GM10248 (cell line): ENCODE results near the gene WWP2.
"Not testable (repeated sequence)": the region's sequence is repeated elsewhere in the genome, so short reads cannot be mapped to it uniquely, and the experiment has no call there.

ENCODE experiments used
- CTCF ChIA-PET: fragments of 300-600 bp; sonication (Branson Sonifier 250); formaldehyde crosslinking; extraction: SDS; loops from one replicate; lab custom pipeline; 2021; ENCODE audit warnings: antibody characterized with exemption; lab: Yijun Ruan, JAX
- POLR2A ChIA-PET: fragments of 350-650 bp; sonication (Branson Sonifier 250); formaldehyde crosslinking; extraction: SDS; loops from one replicate; lab custom pipeline; 2020; ENCODE audit warnings: antibody characterized with exemption; lab: Yijun Ruan, JAX
- DNase-seq: peaks from one replicate; pipeline ENCODE4 v3.0.0; 2012; ENCODE audit errors: extremely low spot score
- TF ChIP-seq, protein P1 (sequence below): IDR thresholded peaks from 2 replicates; pipeline ENCODE4 v1.5.1; 2012; ENCODE audit warnings: mild to moderate bottlenecking, low read depth; ENCODE audit errors: extremely low read depth, missing control alignments, control extremely low read depth

Gene WWP2

DNA sequence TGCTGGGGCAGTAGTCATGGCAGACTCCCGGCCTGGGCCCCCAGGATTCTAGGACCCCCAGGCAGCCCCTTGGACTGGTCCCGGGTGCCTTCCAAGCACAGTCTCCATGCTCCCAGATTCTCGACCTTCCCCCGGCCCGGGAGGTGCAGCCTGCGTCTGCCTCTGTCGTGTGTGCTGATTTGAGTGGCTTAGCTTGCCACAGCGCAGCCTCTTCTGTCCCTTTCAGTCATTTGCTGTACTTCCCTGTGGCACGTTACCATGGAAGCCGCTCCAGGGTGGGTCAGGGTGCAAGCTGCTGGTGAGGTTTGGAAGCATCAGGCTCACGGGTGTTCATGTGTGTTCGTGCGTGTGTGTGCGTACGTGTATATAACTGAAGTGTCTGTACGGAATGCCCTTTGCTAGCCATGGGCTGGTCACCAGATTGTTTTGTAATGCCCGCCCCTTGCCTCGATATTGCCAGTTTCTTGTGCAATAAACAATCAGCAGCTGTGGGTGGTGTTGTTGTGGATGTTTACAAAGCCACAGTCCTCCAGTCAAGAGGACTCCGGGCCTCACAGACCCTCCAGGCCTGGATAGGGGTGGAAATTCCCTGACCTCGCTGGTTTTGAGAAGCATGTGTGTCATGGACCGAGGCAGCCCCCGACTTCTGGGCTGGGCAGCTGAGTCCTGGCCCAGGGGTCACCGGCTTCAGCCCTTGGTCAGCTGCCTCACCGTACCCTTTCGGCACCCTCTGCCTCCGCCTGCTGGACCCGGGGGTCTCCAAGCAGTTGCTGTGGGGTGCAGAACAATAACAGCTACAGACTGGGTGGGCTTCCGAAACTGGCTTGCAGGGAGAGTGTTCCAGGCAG lies 179.3 kb downstream of the WWP2 start:
- TF ChIP-seq, protein P1, sequence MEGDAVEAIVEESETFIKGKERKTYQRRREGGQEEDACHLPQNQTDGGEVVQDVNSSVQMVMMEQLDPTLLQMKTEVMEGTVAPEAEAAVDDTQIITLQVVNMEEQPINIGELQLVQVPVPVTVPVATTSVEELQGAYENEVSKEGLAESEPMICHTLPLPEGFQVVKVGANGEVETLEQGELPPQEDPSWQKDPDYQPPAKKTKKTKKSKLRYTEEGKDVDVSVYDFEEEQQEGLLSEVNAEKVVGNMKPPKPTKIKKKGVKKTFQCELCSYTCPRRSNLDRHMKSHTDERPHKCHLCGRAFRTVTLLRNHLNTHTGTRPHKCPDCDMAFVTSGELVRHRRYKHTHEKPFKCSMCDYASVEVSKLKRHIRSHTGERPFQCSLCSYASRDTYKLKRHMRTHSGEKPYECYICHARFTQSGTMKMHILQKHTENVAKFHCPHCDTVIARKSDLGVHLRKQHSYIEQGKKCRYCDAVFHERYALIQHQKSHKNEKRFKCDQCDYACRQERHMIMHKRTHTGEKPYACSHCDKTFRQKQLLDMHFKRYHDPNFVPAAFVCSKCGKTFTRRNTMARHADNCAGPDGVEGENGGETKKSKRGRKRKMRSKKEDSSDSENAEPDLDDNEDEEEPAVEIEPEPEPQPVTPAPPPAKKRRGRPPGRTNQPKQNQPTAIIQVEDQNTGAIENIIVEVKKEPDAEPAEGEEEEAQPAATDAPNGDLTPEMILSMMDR, result no peak
- ChIA-PET POLR2A (no interaction called here), CTCF (interaction anchor here (5.4 kb wide), 1 partner anchor 11 kb away, joined by 31 read pairs; no protein-coding TSS in a partner anchor)
- DNase-seq, result no peak

DNA sequence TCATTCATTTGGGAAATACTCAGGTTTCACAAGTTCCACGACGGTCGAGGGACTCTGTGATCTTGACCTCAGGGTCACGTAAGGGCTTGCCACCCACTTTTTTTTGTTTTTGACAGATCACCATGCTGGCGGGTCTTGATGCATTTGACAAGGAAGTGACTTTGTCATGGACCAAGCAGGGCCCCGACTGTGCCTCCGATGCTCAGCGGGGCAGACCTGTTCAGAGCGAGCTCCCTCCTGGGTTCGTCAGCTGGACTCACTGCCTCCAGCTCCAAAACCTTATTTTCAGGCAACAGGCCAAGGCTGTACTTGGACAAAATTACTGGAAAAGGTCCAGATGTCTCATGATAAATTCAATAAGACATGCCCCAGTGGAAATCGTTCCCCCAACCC lies 180.0 kb downstream of the WWP2 start:
- TF ChIP-seq, protein P1, result no peak
- CTCF ChIA-PET, result interaction anchor here (5.4 kb wide), 1 partner anchor 12 kb away, joined by 31 read pairs; no protein-coding TSS in a partner anchor
- no peak for DNase-seq
- POLR2A ChIA-PET, result no interaction called here

DNA sequence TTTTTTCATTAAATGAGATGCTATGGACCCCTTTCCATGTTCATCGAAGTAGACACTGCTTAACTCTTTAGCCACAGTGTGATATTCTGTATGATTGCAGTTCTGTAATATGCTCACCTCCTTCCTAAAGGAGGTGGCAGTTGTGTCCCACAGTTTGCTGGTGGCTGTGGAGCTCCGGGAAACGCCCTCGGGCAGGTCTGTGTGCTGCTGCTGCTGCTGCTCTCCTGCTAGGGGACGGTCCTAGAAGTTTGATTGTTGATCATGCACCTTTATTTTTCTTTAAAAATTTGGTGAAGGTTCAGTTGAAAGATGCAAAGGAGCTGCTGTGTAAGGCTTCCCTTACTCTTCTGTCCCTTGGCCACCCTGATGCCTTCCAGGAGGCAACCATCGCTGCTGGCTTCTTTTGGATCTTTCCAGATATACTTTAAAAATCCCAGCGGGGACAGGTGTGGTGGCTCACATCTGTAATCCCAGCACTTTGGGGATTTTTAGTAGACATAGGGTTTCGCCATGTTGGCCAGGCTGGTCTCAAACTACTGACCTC lies 180.6 kb downstream of the WWP2 start:
- CTCF ChIA-PET, result interaction anchor here (5.4 kb wide), 1 partner anchor 13 kb away, joined by 31 read pairs; no protein-coding TSS in a partner anchor
- POLR2A ChIA-PET, result no interaction called here
- no peak for DNase-seq
- TF ChIP-seq, protein P1, result no peak

DNA sequence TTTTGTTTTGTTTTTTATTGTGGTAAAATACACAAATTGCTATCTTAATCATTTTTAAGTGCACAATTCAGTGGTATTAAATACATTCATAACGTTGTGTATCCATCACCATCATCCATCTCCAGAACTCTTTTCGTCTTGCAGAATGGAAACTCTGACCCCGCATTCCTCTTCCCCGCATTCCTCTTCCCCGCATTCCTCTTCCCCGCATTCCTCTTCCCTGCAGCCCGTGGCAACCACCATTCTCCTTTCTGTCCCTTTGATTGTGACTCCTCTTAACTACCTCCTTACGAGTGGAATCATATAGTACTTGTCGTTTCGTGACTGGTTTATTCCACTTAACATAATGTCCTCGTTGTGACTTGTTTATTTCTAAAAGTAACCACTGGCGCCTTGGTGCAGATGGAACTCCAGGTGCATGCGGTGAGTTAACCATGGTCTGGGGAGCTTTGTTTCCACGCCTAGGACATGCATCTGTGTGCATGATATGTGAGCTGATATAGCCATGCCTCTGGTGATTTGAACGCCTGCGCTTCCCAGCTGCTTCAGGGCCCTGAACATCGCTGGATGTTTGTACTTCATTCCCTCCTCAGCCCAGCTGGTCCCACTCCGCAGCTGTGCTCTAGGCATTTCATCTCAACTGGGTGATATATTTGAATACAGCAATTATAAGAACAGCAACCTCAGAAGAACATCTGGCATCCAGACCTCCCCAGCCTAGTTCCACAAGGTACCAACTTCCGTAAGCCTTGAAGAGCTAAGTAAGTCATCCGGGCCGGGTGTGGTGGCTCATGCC lies 181.3 kb downstream of the WWP2 start:
- DNase-seq, POLR2A ChIA-PET: not testable (repeated sequence)
- CTCF ChIA-PET, result interaction anchor here (5.4 kb wide), 1 partner anchor 13 kb away, joined by 31 read pairs; no protein-coding TSS in a partner anchor

DNA sequence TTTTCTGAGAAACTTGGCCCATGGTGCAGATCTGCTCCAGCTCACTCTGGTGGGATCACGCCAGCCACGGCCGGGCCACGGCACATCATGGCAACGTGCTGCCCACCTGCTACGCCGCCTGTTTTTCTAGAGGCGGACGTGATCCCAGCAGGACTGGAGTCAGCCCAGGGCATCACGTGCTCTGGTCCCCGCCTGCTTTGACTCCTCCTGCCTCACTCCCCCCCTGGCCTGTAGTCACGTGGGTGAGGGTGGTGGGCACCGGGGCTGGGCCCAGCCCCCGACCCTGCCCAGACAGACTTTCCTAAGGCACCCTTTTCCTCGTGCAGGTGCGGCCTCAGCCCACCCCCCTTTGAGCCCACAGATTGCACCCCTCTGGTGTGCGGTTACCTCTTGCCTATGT lies 188.3 kb downstream of the WWP2 start:
- POLR2A ChIA-PET, CTCF ChIA-PET: not testable (repeated sequence)

DNA sequence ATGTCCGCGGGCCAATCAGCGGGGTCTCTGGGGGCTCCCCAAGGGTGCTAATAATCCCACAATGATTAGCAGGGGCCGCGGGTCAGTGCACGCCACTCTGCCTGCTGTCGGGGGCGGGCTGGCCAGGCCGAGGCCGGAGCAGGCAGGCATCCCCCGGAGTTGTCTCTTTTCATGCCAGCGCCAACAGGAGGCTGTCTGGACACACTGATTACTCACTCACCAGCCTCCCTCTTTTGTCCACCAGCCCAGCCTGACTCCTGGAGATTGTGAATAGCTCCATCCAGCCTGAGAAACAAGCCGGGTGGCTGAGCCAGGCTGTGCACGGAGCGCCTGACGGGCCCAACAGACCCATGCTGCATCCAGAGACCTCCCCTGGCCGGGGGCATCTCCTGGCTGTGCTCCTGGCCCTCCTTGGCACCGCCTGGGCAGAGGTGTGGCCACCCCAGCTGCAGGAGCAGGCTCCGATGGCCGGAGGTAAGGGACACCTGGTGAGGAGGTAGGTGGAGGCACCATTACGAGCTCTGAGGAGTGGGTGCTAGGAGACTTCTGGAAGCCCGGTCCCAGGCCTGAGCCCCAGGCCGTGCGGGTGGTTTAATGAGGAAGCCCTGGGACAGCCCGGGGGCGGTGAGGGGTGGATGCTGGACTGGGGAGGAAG lies 189.0 kb downstream of the WWP2 start, which contains the start of gene CLEC18A:
Gene CLEC18A (plus strand): TSS at position 318 of the 655 bp plus-strand sequence. CDS start 33 bp downstream, at position 351.
- DNase-seq, CTCF ChIA-PET, POLR2A ChIA-PET: not testable (repeated sequence)

More for the DNA sequence above, 188.3 kb downstream of the WWP2 start:
- not testable (repeated sequence) for DNase-seq

DNA sequence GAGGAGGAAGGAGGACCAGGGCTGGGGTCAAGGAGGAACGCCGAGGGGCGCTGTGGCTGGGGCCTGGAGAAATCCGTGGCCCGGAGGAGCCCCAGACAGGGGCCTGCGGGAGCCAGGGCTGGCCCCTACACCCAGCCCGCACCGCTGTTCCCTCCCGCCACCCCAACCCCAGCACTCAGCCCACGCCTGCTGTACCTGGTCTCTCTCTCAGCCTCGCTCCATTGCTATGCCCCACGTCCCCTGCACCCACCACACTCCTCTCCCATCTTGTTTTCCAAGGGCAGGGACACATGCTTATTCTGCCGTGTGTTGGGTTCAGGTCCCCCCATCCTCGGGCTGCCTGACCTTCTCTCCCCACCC lies 189.5 kb downstream of the WWP2 start:
- CTCF ChIA-PET, POLR2A ChIA-PET: not testable (repeated sequence)

DNA sequence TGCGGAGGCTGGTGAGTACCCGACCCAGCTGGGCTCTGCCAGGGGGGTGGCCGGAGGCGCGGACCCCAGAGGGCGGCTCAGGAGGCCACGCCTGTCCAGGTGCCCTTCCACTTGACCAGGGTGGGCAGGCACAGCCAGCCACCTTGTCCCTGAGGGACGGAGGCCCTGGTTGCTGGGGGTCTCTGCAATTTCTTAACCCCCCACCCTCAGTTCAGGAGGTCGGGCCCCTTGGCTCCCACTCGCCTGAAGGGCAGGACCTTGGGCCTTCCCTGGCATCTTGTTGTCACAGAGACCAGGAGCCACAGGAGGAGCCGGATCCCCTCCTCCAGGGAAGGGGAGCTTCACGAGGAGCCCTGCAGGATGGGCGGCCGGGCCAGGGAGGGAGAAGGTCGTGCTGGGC lies 190.0 kb downstream of the WWP2 start:
- CTCF ChIA-PET, DNase-seq, POLR2A ChIA-PET: not testable (repeated sequence)

More for the DNA sequence above, 189.5 kb downstream of the WWP2 start:
- not testable (repeated sequence) for DNase-seq

DNA sequence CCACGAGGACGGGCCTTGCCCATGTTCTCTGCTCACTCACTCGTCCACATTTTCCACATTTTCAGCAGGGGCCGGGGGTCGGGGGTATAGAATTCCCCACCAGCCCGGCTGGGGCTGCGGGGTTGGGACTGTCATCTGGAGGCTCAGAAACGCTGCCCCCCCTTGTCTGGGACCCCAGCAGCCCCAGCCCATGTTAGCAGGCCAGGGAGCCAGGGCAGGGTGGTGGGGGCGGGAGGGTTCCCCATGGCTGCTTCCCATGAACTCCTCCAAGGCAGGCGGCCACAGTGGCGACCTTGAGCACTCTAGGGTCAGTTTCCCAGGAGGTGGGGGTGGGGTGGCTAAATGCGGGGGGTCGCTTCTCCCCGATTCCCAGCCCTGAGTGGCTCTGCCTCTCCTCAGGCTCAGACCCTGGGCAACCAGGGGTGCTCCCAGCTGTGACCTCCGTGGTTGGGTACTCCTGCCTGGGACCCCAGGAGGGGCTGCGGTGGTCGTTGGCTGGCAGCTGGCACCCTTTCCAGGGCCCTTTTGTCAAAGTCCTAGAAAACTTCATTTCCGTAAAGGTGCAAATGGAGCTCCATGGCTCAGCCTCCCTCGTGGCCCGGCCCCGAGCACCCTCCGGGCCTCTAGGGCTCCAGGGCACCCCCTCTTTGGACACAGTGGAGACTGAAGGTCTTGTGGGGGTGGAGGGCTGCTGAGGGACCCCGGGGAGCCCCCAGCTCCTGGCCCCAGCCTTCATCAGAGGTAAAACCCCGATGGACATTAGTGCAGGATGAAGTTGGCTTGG lies 190.6 kb downstream of the WWP2 start:
- POLR2A ChIA-PET, DNase-seq, CTCF ChIA-PET: not testable (repeated sequence)

DNA sequence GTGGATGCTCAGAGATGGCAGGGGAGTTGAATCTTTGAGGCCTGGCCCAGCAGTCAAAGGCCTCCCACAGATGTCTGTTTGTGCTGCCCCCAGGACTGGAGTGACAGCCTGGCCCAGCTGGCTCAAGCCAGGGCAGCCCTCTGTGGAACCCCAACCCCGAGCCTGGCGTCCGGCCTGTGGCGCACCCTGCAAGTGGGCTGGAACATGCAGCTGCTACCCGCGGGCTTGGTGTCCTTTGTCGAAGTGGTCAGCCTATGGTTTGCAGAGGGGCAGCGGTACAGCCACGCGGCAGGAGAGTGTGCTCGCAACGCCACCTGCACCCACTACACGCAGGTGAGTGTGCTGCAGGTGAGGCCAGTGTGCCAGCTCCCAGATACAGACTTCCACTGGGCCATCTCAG lies 192.1 kb downstream of the WWP2 start:
- CTCF ChIA-PET, POLR2A ChIA-PET, DNase-seq: not testable (repeated sequence)

DNA sequence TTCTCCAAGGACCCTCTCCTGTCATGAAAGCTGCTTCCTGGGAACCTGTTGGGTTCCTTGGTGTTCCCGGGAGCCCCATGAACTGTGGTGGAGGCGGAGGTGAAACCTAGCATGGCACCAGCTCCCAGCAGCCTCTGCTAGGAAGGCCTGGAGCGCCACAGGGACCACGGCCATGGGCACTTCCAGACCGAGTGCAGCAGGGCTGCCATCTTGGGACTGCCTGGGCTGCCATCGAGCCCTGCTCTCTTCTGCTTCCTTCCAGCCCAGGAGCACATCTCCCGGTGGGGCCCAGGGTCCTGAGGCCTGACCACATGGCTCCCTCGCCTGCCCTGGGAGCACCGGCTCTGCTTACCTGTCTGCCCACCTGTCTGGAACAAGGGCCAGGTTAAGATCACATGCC lies 201.2 kb downstream of the WWP2 start:
- POLR2A ChIA-PET, CTCF ChIA-PET, DNase-seq: not testable (repeated sequence)

DNA sequence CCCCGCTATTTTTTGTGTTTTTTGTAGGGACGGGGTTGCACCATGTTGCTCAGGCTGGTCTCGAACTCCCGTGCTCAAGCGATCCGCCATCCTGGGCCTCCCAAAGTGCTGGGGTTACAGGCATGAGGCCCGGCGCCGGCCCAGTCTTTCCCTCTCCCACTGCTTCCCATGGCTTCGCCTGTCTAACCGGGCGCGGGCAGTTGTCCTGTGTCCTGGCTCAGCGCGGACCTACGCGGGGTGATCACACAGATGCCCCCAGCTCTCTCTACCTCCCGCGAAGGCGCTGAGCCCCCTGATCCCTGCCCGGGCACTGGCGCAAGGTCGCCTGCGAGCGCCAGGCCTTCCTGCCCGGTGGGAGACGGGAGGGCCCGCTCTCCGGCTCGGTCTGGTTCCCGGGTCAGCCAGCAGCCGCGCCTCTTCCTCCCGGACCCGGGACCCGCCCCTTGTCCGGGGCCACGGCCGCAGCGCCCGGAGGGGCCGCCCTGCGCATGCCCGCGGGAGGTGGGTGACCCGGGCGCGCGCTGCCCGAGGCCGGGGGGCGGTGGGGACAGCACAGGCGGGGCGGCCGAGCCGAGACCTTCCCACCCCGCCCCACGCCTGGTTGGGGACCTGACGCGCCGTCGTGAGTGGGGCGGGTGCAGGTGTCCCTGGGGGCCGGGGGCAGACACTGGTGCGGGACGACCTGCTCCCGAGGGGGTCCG lies 203.0 kb downstream of the WWP2 start:
- CTCF ChIA-PET, POLR2A ChIA-PET: not testable (repeated sequence)
- DNase-seq, result peak; percentile 52
